ENCODE measurements around the gene MDFIC. TPM values are rescaled to one million over a fixed set of nuclear protein-coding genes. Genes with fewer than 3 reads are reported as not detected.
A peak's percentile ranks its signal among the peaks of the same experiment; 100 is the strongest.

The MDFIC gene
- total RNA-seq, 1 donor from 2014 or later = 7.1 TPM

GRCh38 chr7:114938785-114939184 lies 16.9 kb downstream of the MDFIC start:
- Histone ChIP-seq H3K9me3 (ENCODE audit: low read depth) (no peaks in the 10 kb centered on the region), H3F3A (ENCODE audit: low read depth) (no peaks in the 10 kb centered on the region), H2AFZ (replicated peaks) (no peak overlapping the region), H3K4me2 (no peak overlapping the region), H3K36me3 (no peaks in the 10 kb centered on the region), H3K27ac (no peak overlapping the region), H3K9ac (no peak overlapping the region), H3K4me3 (no peak overlapping the region), H3K27me3 (no peaks in the 10 kb centered on the region), H3K4me1 (no peaks in the 10 kb centered on the region), H4K20me1 (ENCODE audit: low read depth) (no peaks in the 10 kb centered on the region), H3K79me2 (ENCODE audit: low read depth) (no peaks in the 10 kb centered on the region)
- Mint-ChIP-seq H3K27ac (no peak overlapping the region), H3K36me3 (peaks cover 4% of the 10 kb centered on the region), H3K4me3 (no peak overlapping the region), H3K9me3 (no peaks in the 10 kb centered on the region), H3K27me3 (ENCODE audit: insufficient read depth, low read depth) (no peaks in the 10 kb centered on the region), H3K4me1 (no peaks in the 10 kb centered on the region)
- no peak for DNase-seq (ENCODE audit: low spot score)
- TF ChIP-seq EZH2phosphoT487 (IDR thresholded peaks at IDR 0.05) (no peak), EZH2 (IDR thresholded peaks at IDR 0.05) (no peak), CTCF (IDR thresholded peaks at IDR 0.05) (no peak)

DNA sequence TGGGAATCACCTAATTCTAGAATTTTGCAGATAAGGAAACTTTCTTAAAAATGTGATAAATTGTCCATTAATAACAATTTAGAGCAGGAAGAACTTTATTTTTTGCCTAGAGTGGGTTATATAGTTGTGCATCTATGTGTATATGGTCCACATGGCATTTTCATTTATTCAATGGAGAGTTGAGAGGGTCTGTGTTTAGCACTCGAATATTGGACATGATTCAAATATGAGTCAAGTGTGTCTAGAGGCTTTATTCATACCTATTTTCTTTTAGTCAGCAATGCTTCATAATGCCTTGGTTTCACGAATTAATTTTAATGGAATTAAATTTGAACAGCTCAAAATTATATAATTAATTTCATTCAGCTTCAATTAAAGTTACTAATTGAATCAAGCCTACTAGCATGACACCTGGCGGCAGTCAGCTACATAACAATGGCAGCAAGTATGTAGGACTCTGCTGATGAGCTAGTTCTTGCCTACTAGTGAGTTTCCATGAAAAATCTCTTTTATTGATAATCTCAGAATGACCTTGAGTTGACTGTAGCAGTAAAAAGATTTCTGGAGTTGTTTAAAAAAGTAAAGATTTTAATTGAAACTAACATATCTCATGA lies 17.7 kb downstream of the MDFIC start:
- H4K20me1 ChIP-seq (ENCODE audit: low read depth) = no peaks in the 10 kb centered on the region
- no peaks in the 10 kb centered on the region for H3K79me2 ChIP-seq (ENCODE audit: low read depth)
- no peak overlapping the region for H3K4me2 ChIP-seq
- H3K27me3 ChIP-seq = no peaks in the 10 kb centered on the region
- H2AFZ ChIP-seq (replicated peaks) = no peak overlapping the region
- H3F3A ChIP-seq (ENCODE audit: low read depth) = no peaks in the 10 kb centered on the region
- H3K36me3 Mint-ChIP-seq = peaks cover 4% of the 10 kb centered on the region
- TF ChIP-seq CTCF (IDR thresholded peaks at IDR 0.05) (peak; percentile 37), EZH2phosphoT487 (IDR thresholded peaks at IDR 0.05) (no peak), EZH2 (IDR thresholded peaks at IDR 0.05) (no peak)
- H3K27me3 Mint-ChIP-seq (ENCODE audit: insufficient read depth, low read depth) = no peaks in the 10 kb centered on the region
- H3K4me3 Mint-ChIP-seq = no peak overlapping the region
- no peak overlapping the region for H3K9ac ChIP-seq
- no peaks in the 10 kb centered on the region for H3K9me3 Mint-ChIP-seq
- peaks cover 4% of the 10 kb centered on the region for H3K4me1 Mint-ChIP-seq
- no peak overlapping the region for H3K4me3 ChIP-seq
- H3K4me1 ChIP-seq = peaks cover under 1% of the 10 kb centered on the region
- H3K27ac ChIP-seq = no peak overlapping the region
- H3K27ac Mint-ChIP-seq = no peak overlapping the region
- no peaks in the 10 kb centered on the region for H3K9me3 ChIP-seq (ENCODE audit: low read depth)
- DNase-seq (ENCODE audit: low spot score) = no peak
- H3K36me3 ChIP-seq = no peaks in the 10 kb centered on the region

GRCh38 chr7:114940220-114940619 lies 18.3 kb downstream of the MDFIC start:
- H3K4me3 Mint-ChIP-seq = no peak overlapping the region
- Histone ChIP-seq H3K9ac (no peak overlapping the region), H4K20me1 (ENCODE audit: low read depth) (no peaks in the 10 kb centered on the region), H3K27ac (no peak overlapping the region), H3K36me3 (no peaks in the 10 kb centered on the region), H3K27me3 (no peaks in the 10 kb centered on the region), H3K4me3 (no peak overlapping the region), H3K4me2 (no peak overlapping the region), H2AFZ (replicated peaks) (no peak overlapping the region), H3K4me1 (peaks cover 6% of the 10 kb centered on the region), H3K79me2 (ENCODE audit: low read depth) (no peaks in the 10 kb centered on the region), H3K9me3 (ENCODE audit: low read depth) (no peaks in the 10 kb centered on the region), H3F3A (ENCODE audit: low read depth) (no peaks in the 10 kb centered on the region)
- peaks cover 4% of the 10 kb centered on the region for H3K36me3 Mint-ChIP-seq
- no peaks in the 10 kb centered on the region for H3K9me3 Mint-ChIP-seq
- H3K4me1 Mint-ChIP-seq = peaks cover 10% of the 10 kb centered on the region
- H3K27ac Mint-ChIP-seq = no peak overlapping the region
- no peak for DNase-seq (ENCODE audit: low spot score)
- no peaks in the 10 kb centered on the region for H3K27me3 Mint-ChIP-seq (ENCODE audit: insufficient read depth, low read depth)
- no peak for TF ChIP-seq EZH2phosphoT487 (IDR thresholded peaks at IDR 0.05)

- Mint-ChIP-seq H3K36me3 (peaks cover 6% of the 10 kb centered on the region), H3K4me3 (no peak overlapping the region), H3K27ac (no peak overlapping the region), H3K9me3 (no peaks in the 10 kb centered on the region), H3K4me1 (peaks cover 10% of the 10 kb centered on the region), H3K27me3 (ENCODE audit: insufficient read depth, low read depth) (no peaks in the 10 kb centered on the region)
- H3K9ac ChIP-seq = no peak overlapping the region
- no peaks in the 10 kb centered on the region for H4K20me1 ChIP-seq (ENCODE audit: low read depth)
- no peak overlapping the region for H3K4me3 ChIP-seq
- H3K9me3 ChIP-seq (ENCODE audit: low read depth) = no peaks in the 10 kb centered on the region
- DNase-seq (ENCODE audit: low spot score) = no peak
- H2AFZ ChIP-seq (replicated peaks) = no peak overlapping the region
- no peaks in the 10 kb centered on the region for H3K79me2 ChIP-seq (ENCODE audit: low read depth)
- H3K27me3 ChIP-seq = no peaks in the 10 kb centered on the region
- H3K36me3 ChIP-seq = no peaks in the 10 kb centered on the region
- H3K4me1 ChIP-seq = peaks cover 6% of the 10 kb centered on the region
- TF ChIP-seq EZH2 (IDR thresholded peaks at IDR 0.05) (no peak), CTCF (IDR thresholded peaks at IDR 0.05) (no peak), EZH2phosphoT487 (IDR thresholded peaks at IDR 0.05) (no peak)
- H3K27ac ChIP-seq = no peak overlapping the region
- no peaks in the 10 kb centered on the region for H3F3A ChIP-seq (ENCODE audit: low read depth)
- no peak overlapping the region for H3K4me2 ChIP-seq
Observed at GRCh38 chr7:114941692-114942091, 19.8 kb downstream of the MDFIC start.
